GDM1 (cell line): ENCODE data around the gene OLA1.

Experiments
- DNase-seq: peaks from one replicate; lab custom pipeline; 2025; lab: John Stamatoyannopoulos, UW

Gene OLA1

DNA sequence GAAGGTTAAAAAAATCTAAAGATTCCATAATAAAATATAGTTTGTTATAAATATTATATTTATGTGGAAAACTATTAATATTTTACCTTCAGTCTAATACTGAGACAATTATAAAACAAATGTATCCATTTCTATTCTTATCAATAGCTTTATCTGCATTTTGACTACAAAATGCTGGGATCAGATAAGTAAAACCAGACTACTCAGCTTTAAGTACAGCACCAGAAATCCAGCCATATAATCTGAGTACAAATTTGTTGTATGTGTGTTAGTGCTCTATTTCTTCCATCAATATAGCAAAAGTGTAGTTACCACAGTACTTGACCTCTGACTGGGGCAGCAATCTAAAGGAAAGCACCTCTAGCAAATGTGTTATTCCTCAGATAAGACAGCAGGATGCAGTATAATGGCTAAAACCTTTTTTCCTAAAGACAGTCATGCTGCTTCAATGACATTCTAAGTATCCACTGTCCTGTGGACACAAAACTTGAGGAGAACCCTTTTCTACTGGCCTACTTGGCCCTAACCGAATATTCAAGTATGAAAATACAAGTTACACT lies 68.1 kb downstream of the OLA1 start:
- no peak for DNase-seq

DNA sequence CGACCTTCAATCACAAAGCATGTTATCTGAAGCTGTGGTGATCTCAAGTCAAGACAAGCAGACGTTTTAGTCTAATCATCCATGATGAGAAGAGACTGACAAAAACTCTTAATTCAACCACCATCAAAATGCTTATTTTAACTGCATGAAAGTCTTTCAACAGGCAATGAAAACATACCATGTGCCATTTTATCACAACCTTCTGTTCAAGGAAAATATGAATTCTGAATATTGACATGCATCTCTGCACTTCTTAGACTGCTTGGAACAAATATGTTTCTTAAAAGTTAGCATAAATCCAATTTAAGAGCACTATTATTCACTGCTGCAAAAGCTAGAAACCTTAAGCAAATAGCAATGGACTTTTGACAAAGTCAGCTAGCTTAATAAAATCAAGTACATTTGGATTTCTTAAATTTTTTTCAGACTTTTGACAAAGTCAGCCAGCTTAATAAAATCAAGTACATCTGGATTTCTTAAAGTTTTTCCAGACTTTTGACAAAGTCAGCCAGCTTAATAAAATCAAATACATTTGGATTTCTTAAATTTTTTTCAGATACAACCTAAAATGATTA lies 70.9 kb downstream of the OLA1 start:
- no peak for DNase-seq

DNA sequence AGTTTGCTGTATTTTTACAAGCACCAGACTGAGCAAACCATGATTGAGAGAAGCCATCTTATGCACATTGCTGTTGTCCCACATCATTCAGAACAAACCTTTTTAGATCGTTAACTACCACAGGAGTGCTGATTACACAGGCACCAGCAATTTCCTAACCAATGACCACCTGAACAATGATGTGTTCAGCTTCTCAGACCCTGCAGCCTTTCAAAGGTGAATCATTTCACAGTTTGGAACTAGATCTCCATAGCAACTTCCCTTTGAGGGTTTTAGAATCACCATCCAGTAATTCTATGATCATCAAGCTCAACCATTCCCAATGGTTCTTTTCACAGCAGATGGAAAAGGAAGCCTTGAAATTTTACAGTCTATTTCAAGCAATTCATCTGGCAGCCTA lies 71.4 kb downstream of the OLA1 start:
- no peak for DNase-seq

GRCh38 chr2:174174741-174175140 lies 73.6 kb downstream of the OLA1 start:
- no peak for DNase-seq

GRCh38 chr2:174172802-174173355 lies 75.5 kb downstream of the OLA1 start:
- no peak for DNase-seq

DNA sequence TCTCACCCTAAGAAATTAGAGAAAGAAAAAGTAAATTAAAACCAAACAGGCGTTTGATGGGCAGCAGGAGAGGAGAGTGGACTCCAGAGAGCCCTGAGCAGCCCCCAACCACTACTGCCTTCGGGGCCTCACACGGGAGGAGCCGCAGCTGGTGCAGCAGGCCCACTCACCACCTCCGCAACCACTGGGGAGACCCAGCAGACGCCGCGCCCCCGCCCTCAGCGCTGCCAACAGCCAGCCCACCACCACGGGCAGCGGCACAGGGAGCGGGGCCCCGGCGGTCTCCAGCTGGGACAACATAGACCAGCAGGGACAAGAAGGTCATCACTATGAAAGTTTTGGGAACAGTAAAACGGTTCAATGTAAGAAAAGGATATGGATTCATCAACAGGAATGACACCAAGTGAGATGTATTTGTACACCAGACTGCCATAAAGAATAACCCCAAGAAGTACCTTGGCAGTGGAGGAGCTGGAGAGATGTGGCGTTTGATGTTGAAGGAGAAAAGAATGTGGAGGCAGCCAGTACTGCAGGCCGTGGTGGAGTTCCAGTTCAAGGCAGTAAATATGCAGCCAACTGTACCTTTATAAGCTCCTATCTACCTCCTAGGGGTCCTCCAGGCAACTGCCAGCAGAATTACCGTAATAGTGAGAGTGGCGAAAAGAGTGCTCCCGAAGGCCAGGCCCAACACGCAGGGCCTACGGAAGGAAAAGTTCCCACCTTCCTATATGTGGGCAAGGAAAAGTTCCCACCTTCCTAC lies 76.5 kb downstream of the OLA1 start:
- no peak for DNase-seq

DNA sequence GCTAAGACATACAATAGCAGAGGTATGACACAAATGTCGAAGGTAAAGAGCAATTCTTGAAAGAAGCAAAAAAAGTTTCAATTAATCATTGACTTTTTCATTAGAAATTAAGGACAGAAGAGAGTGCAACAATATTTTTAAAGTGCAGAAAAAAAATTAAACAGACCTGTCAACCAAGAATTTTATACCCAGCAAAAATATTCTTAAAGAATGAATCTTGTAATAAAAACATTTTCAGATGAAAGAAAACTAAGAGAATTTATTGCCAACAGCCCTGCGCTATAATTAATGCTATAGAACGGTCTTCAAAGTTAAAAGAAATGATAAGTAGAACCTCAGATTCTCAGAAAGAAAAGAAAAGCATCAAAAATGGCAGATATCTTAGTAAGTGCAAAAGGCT lies 79.0 kb downstream of the OLA1 start:
- no peak for DNase-seq

DNA sequence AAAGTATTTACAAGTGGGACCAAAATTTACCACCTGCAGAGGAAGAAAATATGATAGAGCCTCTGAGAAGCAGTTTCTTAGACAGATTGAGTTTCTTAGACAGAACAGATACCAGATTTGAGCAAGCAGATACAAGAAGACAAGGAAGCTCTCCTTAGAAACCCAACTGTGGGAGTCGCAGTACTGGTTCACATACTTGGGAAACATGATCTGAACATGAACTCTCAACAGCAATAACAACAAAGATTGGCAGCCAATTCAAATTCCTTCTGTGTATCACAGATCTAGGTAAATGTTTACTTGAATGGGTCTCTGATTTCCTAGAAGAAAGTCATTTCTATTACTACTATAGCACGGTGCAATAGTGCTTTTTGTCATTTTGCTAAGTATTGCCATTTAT lies 82.1 kb downstream of the OLA1 start:
- no peak for DNase-seq

- DNase-seq, result no peak
Observed at GRCh38 chr2:174161490-174161889, 86.8 kb downstream of the OLA1 start.

DNA sequence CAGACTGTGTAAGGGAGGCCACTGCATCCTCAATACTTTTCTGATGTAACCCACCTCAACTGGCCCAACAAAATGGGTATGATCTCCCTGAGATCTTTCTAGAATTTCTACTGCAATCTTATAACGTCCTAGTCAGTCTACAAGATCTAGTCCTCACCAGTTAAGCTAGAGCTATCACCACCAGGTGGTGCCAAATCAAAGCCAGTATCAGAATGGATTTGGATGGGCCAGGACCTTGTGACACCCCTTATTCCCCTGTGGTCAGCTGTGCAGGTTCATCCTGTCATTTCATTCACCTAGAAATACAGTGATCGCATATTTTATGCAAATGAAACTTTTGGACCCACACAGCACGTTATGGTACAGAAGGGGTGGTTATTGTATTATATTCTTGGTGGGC lies 90.3 kb downstream of the OLA1 start:
- no peak for DNase-seq

- DNase-seq, result no peak
Observed at GRCh38 chr2:174157053-174157452, 91.3 kb downstream of the OLA1 start.

DNA sequence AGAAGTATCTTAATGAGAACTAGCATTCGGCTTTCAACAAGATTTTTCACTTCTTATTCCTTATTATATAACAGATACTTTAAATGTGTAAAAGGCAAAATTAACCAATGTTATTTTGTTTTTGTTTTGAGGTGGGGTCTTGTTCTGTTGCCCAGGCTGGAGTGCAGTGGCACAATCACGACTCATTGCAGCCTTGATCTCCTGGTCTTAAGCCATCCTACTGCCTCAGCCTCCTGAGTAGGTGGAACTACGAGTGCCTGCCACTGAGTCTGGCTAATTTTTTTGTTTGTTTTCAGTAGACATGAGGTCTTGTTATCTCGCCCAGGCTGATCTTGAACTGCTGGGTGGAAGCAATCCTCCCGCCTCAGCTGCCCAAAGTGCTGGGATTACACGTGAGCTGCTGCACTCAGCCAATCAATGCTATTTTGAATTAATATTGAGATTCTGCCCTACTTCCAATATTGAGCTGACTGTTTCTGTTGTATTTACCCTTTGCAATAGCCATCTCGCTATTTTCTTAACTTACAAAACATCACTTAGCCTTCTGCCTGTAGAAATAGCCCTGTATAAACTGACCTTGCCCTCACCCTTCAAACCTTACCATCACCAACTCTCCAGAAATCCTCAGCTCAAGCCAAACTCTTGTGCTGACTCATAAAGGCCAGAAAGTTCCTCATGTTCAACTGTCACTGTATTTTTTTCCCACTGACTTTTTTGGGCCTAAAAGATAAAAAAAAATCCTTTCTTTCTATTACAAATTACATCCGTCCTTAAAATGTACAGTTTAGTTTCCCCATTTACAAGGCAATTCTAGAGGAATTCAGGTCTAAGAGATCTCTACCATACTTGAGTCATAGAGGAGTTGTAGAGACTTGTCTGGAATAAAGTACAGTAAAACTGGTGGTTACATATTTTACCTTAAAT lies 94.3 kb downstream of the OLA1 start:
- DNase-seq, result no peak

DNA sequence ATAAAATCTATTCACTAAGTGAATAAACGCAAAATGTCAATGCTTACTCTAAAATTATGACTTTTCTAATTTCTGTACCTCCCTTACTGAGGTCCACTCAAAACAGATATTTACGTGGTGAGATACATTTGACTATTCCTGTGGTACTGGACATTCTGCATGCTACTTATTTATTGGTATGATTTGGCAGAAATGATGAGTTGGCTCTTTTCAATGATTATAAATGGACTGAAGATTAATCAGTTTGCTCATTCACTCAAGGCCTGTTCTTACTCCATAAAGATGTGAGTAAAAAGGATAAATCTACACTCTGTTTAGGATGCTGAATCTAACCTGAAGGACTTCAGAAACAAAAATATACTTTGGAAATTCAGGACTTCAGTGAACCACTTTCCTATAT lies 98.8 kb downstream of the OLA1 start:
- DNase-seq, result no peak

DNA sequence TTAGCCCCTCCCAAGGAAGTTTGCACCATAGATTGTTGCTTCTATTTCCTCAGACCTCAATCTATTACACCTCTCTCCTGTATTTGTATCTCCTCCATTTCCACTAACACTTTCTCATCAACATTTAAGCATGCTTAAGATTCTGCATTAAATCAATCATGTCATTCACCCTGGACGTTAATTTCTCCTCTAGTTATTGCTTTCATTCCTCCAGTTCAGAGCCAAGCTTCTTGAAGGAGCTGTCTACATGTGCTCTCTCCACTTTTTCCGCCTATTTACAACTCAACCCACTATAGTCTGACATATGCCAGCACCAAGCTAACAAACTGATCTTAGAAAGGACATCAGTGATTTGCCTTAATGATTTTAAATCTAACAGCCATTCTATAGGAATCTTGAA lies 99.5 kb downstream of the OLA1 start:
- no peak for DNase-seq

GRCh38 chr2:174145827-174146226 lies 102.5 kb downstream of the OLA1 start:
- DNase-seq, result no peak

DNA sequence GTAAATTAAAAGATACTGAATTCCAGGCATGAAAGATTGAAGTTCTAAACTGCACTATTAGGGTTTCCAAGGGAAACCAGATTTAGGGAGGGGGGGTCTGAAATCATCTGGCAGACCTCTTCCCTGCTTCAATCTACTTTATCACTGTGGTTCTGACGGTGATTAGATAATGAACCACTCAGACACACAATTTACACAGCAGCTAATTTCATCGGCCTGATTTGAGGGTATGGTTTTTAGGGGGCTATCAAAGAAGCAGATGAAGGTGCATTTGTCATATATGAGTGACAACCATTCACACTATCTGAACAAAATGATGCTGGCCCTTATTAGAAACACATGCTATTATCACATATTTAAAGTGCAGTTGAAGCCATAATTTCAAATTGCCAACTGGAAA lies 106.0 kb downstream of the OLA1 start:
- no peak for DNase-seq

DNA sequence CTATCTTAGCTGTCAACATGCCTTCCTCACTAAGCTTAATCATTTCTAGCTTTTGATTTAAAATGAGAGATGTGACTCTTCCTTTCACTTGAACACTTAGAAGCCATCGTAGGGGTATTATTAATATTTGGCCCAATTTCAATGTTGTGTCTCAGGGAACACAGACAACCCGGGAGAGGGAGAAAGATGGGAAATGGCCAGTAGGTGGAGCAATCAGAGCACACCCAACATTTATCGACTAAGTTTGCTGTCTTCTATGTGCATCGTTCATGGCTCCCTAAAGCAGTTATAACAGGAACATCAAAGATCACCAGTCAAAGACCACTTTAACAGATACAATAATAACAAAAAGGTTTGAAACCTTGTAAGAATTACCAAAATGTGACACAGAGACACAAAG lies 110.2 kb downstream of the OLA1 start:
- no peak for DNase-seq

DNA sequence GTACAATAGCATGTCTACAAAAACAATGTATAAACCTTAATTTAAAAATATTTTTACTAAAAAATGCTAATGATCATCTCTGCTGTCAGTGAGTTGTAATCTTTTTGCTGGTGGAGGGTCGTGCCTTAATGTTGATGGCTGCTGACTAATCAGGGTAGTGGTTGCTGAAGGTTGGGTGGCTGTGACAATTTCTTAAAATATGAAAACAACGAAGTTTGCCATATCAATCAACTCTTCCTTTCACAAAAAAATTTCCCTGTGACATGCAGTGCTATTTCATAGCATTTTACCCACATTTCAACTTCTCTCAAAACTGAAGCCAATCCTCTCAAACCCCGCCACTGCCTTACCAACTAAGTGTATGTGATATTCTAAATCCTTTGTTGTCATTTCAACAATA lies 112.4 kb downstream of the OLA1 start:
- DNase-seq, result no peak

DNA sequence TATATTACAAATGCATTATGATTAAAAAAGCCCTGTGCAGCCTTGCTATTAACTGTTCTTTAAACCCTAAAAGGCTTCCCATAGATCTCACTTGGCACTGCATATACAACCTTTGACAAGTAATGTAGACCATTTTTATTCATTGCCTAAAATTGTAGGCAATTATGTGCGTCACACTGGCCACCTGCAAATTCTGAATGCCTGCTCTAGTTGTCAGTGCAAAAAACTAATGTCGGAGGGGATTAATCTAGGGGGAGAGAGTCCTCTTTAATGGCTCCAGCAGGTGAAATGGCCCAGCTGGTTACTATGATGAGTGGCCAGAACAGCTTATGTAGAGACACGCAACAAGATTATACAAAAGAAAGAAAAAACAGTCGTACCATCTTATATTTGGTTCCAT lies 123.2 kb downstream of the OLA1 start:
- DNase-seq, result no peak

DNA sequence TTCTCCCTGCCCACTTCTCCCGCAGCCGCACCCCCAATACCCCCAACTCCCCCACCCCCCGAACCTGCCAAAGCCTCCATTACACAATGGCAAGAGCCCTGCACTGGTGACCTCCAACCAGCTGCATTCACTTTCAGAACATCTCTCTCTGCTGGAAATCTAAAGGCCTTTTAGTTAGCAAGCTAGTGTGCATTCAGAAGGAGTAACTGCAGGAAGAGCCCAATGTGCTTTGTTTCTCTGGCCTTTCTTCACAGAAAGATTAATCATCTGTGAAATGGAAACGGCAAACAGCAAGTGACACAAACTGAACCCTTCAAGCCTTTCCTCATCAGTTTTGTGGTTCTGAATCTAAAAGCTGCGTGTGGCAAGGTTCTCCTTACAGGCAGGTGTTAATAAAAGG lies 124.2 kb downstream of the OLA1 start:
- no peak for DNase-seq

DNA sequence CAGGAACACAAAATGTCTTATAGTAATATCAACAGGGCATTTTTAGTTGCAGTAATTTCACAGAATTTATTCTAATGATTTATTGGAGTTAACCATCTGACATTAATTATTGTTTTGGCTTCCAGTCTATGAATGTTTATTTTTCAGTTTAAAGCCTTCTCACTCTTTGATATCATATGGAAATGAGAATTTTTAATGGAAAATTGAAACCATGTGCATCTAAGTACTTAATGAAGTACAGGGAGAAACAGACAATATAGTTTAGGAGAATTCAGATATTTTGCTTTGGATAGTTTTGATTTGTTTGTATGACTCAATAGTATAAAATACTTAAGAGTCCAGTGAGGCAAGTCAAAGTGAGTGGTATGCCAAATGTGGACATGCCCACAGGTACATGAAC lies 126.1 kb downstream of the OLA1 start:
- DNase-seq, result no peak

GRCh38 chr2:174121612-174122011 lies 126.7 kb downstream of the OLA1 start:
- DNase-seq, result no peak
